GM19468 (cell line): ENCODE measurements around the gene FRAS1.
"Not testable (repeated sequence)": the region's sequence is repeated elsewhere in the genome, so short reads cannot be mapped to it uniquely, and the experiment has no call there.

ENCODE experiments used
- ATAC-seq: cut with Tn5 transposase; IDR thresholded peaks from one replicate; pipeline ENCODE4 v1.9.1; 2021; ENCODE audit warnings: mild to moderate bottlenecking, moderate library complexity, moderate number of reproducible peaks; ENCODE audit not compliant: unreplicated experiment; ENCODE audit errors: extremely low read depth

The FRAS1 gene

GRCh38 chr4:78057135-78057599, at the start of gene FRAS1:
FRAS1 (plus strand) TSS chr4:78057323; CDS start chr4:78058010, 687 bp downstream.
- ATAC-seq = no peak

GRCh38 chr4:78011003-78011402, 46.1 kb upstream of the FRAS1 start:
- ATAC-seq = not testable (repeated sequence)

GRCh38 chr4:78014889-78015886, 41.9 kb upstream of the FRAS1 start:
- ATAC-seq = no peak

GRCh38 chr4:78018271-78019049, 38.7 kb upstream of the FRAS1 start:
- ATAC-seq = no peak

GRCh38 chr4:78019414-78019813, 37.7 kb upstream of the FRAS1 start:
- no peak for ATAC-seq

GRCh38 chr4:78020677-78021076, 36.4 kb upstream of the FRAS1 start:
- ATAC-seq = no peak

GRCh38 chr4:78022517-78022916, 34.6 kb upstream of the FRAS1 start:
- no peak for ATAC-seq

GRCh38 chr4:78024085-78024484, 33.0 kb upstream of the FRAS1 start:
- ATAC-seq = no peak

GRCh38 chr4:78024576-78025091, 32.5 kb upstream of the FRAS1 start:
- ATAC-seq = no peak

- ATAC-seq = no peak
These were observed 25.6 kb upstream of the FRAS1 start for GRCh38 chr4:78031417-78031950.

- ATAC-seq = no peak
These were observed 24.7 kb upstream of the FRAS1 start for GRCh38 chr4:78032446-78032845.

- ATAC-seq = no peak
These were observed 24.2 kb upstream of the FRAS1 start for GRCh38 chr4:78032929-78033328.

GRCh38 chr4:78033861-78034260, 23.3 kb upstream of the FRAS1 start:
- ATAC-seq = no peak

GRCh38 chr4:78038704-78039103, 18.4 kb upstream of the FRAS1 start:
- no peak for ATAC-seq

GRCh38 chr4:78039678-78040077, 17.4 kb upstream of the FRAS1 start:
- ATAC-seq = no peak

- ATAC-seq = no peak
These were observed 16.7 kb upstream of the FRAS1 start for GRCh38 chr4:78040431-78040830.

- no peak for ATAC-seq
These were observed 9.8 kb upstream of the FRAS1 start for GRCh38 chr4:78047366-78047765.

GRCh38 chr4:78056265-78057129, 626 bp upstream of the FRAS1 start:
- no peak for ATAC-seq
